ELR (cell line): ENCODE measurements around the gene YBEY.

Source experiments
- DNase-seq: peaks from one replicate; pipeline ENCODE4 v3.0.0-alpha.2; 2015; ENCODE audit warnings: low read depth

The YBEY gene

GRCh38 chr21:46328151-46328550 is 42.0 kb downstream of the YBEY start:
- DNase-seq: no peak

GRCh38 chr21:46329796-46330195 is 43.7 kb downstream of the YBEY start:
- DNase-seq: no peak

GRCh38 chr21:46334351-46335140 is 48.4 kb downstream of the YBEY start:
- no peak for DNase-seq

GRCh38 chr21:46336603-46337002 is 50.5 kb downstream of the YBEY start:
- no peak for DNase-seq

GRCh38 chr21:46340998-46341397 is 54.9 kb downstream of the YBEY start:
- DNase-seq: no peak

GRCh38 chr21:46344219-46344915 is 58.2 kb downstream of the YBEY start:
- no peak for DNase-seq

GRCh38 chr21:46345861-46346260 is 59.7 kb downstream of the YBEY start:
- no peak for DNase-seq

- DNase-seq: no peak
Observed at GRCh38 chr21:46346296-46347202, 60.4 kb downstream of the YBEY start.

- no peak for DNase-seq
Observed at GRCh38 chr21:46347203-46347550, 61.0 kb downstream of the YBEY start.
